Adrenal gland (tissue), 5 donors: Measurements from ENCODE around the gene PLEKHG4B.

Experiments used
- CTCF ChIP-seq, 6 experiments: fragments of 450-650 bp in 4 of 6; fragments of 200-600 bp in 2 of 6; sonication (generic) in 1 of 6; IDR thresholded peaks; 1 replicate in 5 of 6; 2 replicates in 1 of 6; pipeline versions ENCODE4 v1.5.1 to v1.8.0; 2016 to 2021; ENCODE audit warnings: antibody characterized with exemption in 6 of 6, mild to moderate bottlenecking in 2 of 6, moderate library complexity in 1 of 6
- POLR2A ChIP-seq, 2 donors: fragments of 450-650 bp; IDR thresholded peaks; one replicate each; pipeline ENCODE4 v1.6.1; 2017; ENCODE audit warnings: antibody characterized with exemption in 2 of 2, mild to moderate bottlenecking in 2 of 2, moderate library complexity in 1 of 2
- donor health status: DM: no; HTN: no; CAD: no.

GRCh38 chr5:192691-192969 is 100.7 kb downstream of the PLEKHG4B start:
- TF ChIP-seq CTCF (IDR thresholded peaks at IDR 0.05): no peak
- TF ChIP-seq POLR2A (IDR thresholded peaks at IDR 0.05): no peak
